GM23338 (cell line): ENCODE data around the gene AKAP13. TPM values are rescaled to one million over a fixed set of nuclear protein-coding genes. Genes with fewer than 3 reads are reported as not detected.

ENCODE experiments used
- ATAC-seq: fragments of 200-7000 bp; cut with Tn5 transposase; 3 replicates; pipeline ENCODE4 v1.9.1; 2020
- DNase-seq: peaks from one replicate; pipeline ENCODE4 v3.0.0-alpha.2; 2015; ENCODE audit warnings: low spot score
- H2AFZ ChIP-seq: fragments of 200-600 bp; sonication (generic); 2 replicates; pipeline ENCODE4 v1.8.0; 2016; ENCODE audit warnings: antibody characterized with exemption, mild to moderate bottlenecking, moderate library complexity
- H3F3A ChIP-seq: fragments of 200-600 bp; sonication (generic); replicated peaks from 2 replicates; pipeline ENCODE4 v1.8.0; 2017; ENCODE audit warnings: antibody characterized with exemption, mixed run types, low read depth
- H3K27ac ChIP-seq: fragments of 200-600 bp; sonication (generic); 2 replicates; pipeline ENCODE4 v1.6.1; 2016; ENCODE audit warnings: low read depth
- H3K27me3 ChIP-seq: fragments of 200-600 bp; sonication (generic); 2 replicates; pipeline ENCODE4 v1.8.0; 2016; ENCODE audit warnings: mild to moderate bottlenecking, mixed run types, moderate library complexity; ENCODE audit not compliant: insufficient read depth
- H3K36me3 ChIP-seq: fragments of 200-600 bp; sonication (generic); 2 replicates; pipeline ENCODE4 v1.8.0; 2016; ENCODE audit warnings: mild to moderate bottlenecking; ENCODE audit not compliant: insufficient read depth
- H3K4me1 ChIP-seq: fragments of 200-600 bp; sonication (generic); 2 replicates; pipeline ENCODE4 v1.8.0; 2016; ENCODE audit warnings: mild to moderate bottlenecking, moderate library complexity; ENCODE audit not compliant: insufficient read depth
- H3K4me2 ChIP-seq: fragments of 200-600 bp; sonication (generic); 2 replicates; pipeline ENCODE4 v1.7.1; 2017; ENCODE audit warnings: mixed run types
- H3K4me3 ChIP-seq: fragments of 200-600 bp; sonication (generic); 2 replicates; pipeline ENCODE4 v1.6.1; 2016; ENCODE audit warnings: mixed run types
- H3K79me2 ChIP-seq: fragments of 200-600 bp; sonication (generic); replicated peaks from 2 replicates; pipeline ENCODE4 v1.8.0; 2017; ENCODE audit warnings: mild to moderate bottlenecking; ENCODE audit not compliant: insufficient read depth
- H3K9me2 ChIP-seq: fragments of 200-600 bp; sonication (generic); 2 replicates; pipeline ENCODE4 v1.8.0; 2017; ENCODE audit not compliant: insufficient read depth
- H4K20me1 ChIP-seq: fragments of 200-600 bp; sonication (generic); replicated peaks from 2 replicates; pipeline ENCODE4 v1.8.0; 2017; ENCODE audit warnings: mild to moderate bottlenecking; ENCODE audit not compliant: insufficient read depth
- H3K27ac Mint-ChIP-seq: 2 replicates; pipeline ENCODE4 v1.8.0; 2020; ENCODE audit warnings: inconsistent platforms, mild to moderate bottlenecking, moderate library complexity, mixed read lengths
- H3K27me3 Mint-ChIP-seq: 3 replicates; pipeline ENCODE4 v1.8.0; 2022; ENCODE audit warnings: low read depth, mild to moderate bottlenecking, moderate library complexity, mixed read lengths, inconsistent platforms; ENCODE audit not compliant: insufficient read depth, poor library complexity
- H3K36me3 Mint-ChIP-seq: 3 replicates; pipeline ENCODE4 v1.8.0; 2021; ENCODE audit warnings: low read depth, mild to moderate bottlenecking, inconsistent platforms, moderate library complexity, mixed read lengths
- H3K4me1 Mint-ChIP-seq: 3 replicates; pipeline ENCODE4 v1.8.0; 2020; ENCODE audit warnings: mild to moderate bottlenecking, inconsistent platforms, mixed read lengths
- H3K4me3 Mint-ChIP-seq: 3 replicates; pipeline ENCODE4 v1.8.0; 2021; ENCODE audit warnings: moderate library complexity, mild to moderate bottlenecking, inconsistent platforms, mixed read lengths
- H3K9me3 Mint-ChIP-seq: 3 replicates; pipeline ENCODE4 v1.8.0; 2020; ENCODE audit warnings: moderate library complexity, mild to moderate bottlenecking, inconsistent platforms, mixed read lengths
- CREB1 ChIP-seq: fragments of 250-450 bp; sonication (Bioruptor Pico); IDR thresholded peaks from 2 replicates; pipeline ENCODE4 v1.5.0; 2020; ENCODE audit warnings: low read depth, mild to moderate bottlenecking, moderate library complexity
- ETS1 ChIP-seq: IDR thresholded peaks from 2 replicates; pipeline ENCODE4 v1.6.1; 2016; ENCODE audit warnings: antibody characterized with exemption
- EZH2phosphoT487 ChIP-seq: fragments of 200-600 bp; sonication (generic); IDR thresholded peaks from one replicate; pipeline ENCODE4 v1.8.1; 2018; ENCODE audit warnings: antibody characterized with exemption; ENCODE audit not compliant: unreplicated experiment
- JUNB ChIP-seq: IDR thresholded peaks from one replicate; pipeline ENCODE4 v1.6.1; 2016; ENCODE audit warnings: antibody characterized with exemption; ENCODE audit not compliant: unreplicated experiment
- STAT1 ChIP-seq: IDR thresholded peaks from one replicate; pipeline ENCODE4 v1.6.1; 2016; ENCODE audit warnings: antibody characterized with exemption; ENCODE audit not compliant: unreplicated experiment
- ZNF114 ChIP-seq: fragments of 250-450 bp; sonication (Bioruptor Pico); IDR thresholded peaks from 2 replicates; pipeline ENCODE4 v1.5.0; 2020; ENCODE audit warnings: mild to moderate bottlenecking, moderate library complexity
- ZNF331 ChIP-seq: fragments of 250-450 bp; sonication (Bioruptor Pico); IDR thresholded peaks from 2 replicates; pipeline ENCODE4 v1.5.0; 2020; ENCODE audit warnings: low read depth, mild to moderate bottlenecking, moderate library complexity
- polyA plus RNA-seq: library from polyadenylated mRNA; unstranded; fragments of >200 nt; fragmentation: Nextera tagmentation; extraction: Ambion mirVana; gene quantifications from 2 replicates; pipeline ENCODE4 v1.2.1, GENCODE V29; 2016
- total RNA-seq: library from RNA; depleted of rRNA; stranded (reverse); fragments of >200 nt; shearing (Covaris generic); gene quantifications from 2 replicates; pipeline ENCODE4 v1.2.3, GENCODE V29; 2014
- TF ChIP-seq, protein P1 (sequence below), 2 experiments: fragments of 200-600 bp in 1 of 2; sonication (generic) in 1 of 2; conservative IDR thresholded peaks; 2 replicates each; pipeline versions ENCODE4 v1.5.1 to v1.6.1; 2016 to 2017; ENCODE audit warnings: antibody characterized with exemption in 2 of 2, low read depth in 2 of 2, mild to moderate bottlenecking in 2 of 2, moderate library complexity in 1 of 2
- TF ChIP-seq, protein P2 (sequence below): IDR thresholded peaks from one replicate; pipeline ENCODE4 v1.6.1; 2018; ENCODE audit warnings: antibody characterized with exemption; ENCODE audit not compliant: unreplicated experiment

The AKAP13 gene
- total and polyA plus RNA-seq, 2 experiments from 2014 or later = 46.2 to 60.7 TPM

GRCh38 chr15:85727068-85727467 lies 346.7 kb downstream of the AKAP13 start:
- H3K36me3 Mint-ChIP-seq = peaks cover 43% of the 10 kb centered on the region
- no peak overlapping the region for H3K27ac ChIP-seq
- ATAC-seq = no peak

More at GRCh38 chr15:85727068-85727467, 346.7 kb downstream of the AKAP13 start:
- no peak overlapping the region for H3K4me3 Mint-ChIP-seq
- 0 out of 3 replicates have a peak, but pooled peaks cover 5% of the 10 kb centered on the region for H3K9me3 Mint-ChIP-seq
- no peaks in the 10 kb centered on the region for H3K27me3 ChIP-seq
- no peaks in the 10 kb centered on the region for H3K27me3 Mint-ChIP-seq
- no peaks in the 10 kb centered on the region for H3K9me2 ChIP-seq
- H3K4me1 Mint-ChIP-seq = no peaks in the 10 kb centered on the region; the same call in 2 of the 3 replicates
- peaks cover 16% of the 10 kb centered on the region; the same call in 1 of the 2 replicates for H3K36me3 ChIP-seq
- H3K4me1 ChIP-seq = no peaks in the 10 kb centered on the region
- 0 out of 2 replicates have a peak, but pooled peaks cover 7% of the 10 kb centered on the region for H3F3A ChIP-seq
- no peak for DNase-seq
- no peak overlapping the region for H3K27ac Mint-ChIP-seq
- H2AFZ ChIP-seq = no peak overlapping the region
- peaks cover 3% of the 10 kb centered on the region; the same call in 1 of the 2 replicates for H4K20me1 ChIP-seq
- H3K4me3 ChIP-seq = no peak overlapping the region
- no peak for TF ChIP-seq STAT1
- no peak for TF ChIP-seq JUNB
- TF ChIP-seq ETS1 = no peak
- no peak for TF ChIP-seq CREB1
- TF ChIP-seq, protein P1, sequence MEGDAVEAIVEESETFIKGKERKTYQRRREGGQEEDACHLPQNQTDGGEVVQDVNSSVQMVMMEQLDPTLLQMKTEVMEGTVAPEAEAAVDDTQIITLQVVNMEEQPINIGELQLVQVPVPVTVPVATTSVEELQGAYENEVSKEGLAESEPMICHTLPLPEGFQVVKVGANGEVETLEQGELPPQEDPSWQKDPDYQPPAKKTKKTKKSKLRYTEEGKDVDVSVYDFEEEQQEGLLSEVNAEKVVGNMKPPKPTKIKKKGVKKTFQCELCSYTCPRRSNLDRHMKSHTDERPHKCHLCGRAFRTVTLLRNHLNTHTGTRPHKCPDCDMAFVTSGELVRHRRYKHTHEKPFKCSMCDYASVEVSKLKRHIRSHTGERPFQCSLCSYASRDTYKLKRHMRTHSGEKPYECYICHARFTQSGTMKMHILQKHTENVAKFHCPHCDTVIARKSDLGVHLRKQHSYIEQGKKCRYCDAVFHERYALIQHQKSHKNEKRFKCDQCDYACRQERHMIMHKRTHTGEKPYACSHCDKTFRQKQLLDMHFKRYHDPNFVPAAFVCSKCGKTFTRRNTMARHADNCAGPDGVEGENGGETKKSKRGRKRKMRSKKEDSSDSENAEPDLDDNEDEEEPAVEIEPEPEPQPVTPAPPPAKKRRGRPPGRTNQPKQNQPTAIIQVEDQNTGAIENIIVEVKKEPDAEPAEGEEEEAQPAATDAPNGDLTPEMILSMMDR (conservative IDR thresholded peaks at IDR 0.05; ENCODE audit: low read depth in 2 of 2) = no peak
- TF ChIP-seq, protein P2, sequence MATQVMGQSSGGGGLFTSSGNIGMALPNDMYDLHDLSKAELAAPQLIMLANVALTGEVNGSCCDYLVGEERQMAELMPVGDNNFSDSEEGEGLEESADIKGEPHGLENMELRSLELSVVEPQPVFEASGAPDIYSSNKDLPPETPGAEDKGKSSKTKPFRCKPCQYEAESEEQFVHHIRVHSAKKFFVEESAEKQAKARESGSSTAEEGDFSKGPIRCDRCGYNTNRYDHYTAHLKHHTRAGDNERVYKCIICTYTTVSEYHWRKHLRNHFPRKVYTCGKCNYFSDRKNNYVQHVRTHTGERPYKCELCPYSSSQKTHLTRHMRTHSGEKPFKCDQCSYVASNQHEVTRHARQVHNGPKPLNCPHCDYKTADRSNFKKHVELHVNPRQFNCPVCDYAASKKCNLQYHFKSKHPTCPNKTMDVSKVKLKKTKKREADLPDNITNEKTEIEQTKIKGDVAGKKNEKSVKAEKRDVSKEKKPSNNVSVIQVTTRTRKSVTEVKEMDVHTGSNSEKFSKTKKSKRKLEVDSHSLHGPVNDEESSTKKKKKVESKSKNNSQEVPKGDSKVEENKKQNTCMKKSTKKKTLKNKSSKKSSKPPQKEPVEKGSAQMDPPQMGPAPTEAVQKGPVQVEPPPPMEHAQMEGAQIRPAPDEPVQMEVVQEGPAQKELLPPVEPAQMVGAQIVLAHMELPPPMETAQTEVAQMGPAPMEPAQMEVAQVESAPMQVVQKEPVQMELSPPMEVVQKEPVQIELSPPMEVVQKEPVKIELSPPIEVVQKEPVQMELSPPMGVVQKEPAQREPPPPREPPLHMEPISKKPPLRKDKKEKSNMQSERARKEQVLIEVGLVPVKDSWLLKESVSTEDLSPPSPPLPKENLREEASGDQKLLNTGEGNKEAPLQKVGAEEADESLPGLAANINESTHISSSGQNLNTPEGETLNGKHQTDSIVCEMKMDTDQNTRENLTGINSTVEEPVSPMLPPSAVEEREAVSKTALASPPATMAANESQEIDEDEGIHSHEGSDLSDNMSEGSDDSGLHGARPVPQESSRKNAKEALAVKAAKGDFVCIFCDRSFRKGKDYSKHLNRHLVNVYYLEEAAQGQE = no peak
- no peak for TF ChIP-seq EZH2phosphoT487
- no peak for TF ChIP-seq ZNF331 (CRISPR knock-in tag)
- TF ChIP-seq ZNF114 (CRISPR knock-in tag) = no peak
- no peak overlapping the region for H3K4me2 ChIP-seq
- no peaks in the 10 kb centered on the region for H3K79me2 ChIP-seq
